ENCODE measurements around the gene SIGLEC6.

- no peak for TF ChIP-seq CTCF (IDR thresholded peaks at IDR 0.05)
- no peak for TF ChIP-seq ZFX (IDR thresholded peaks at IDR 0.05; ENCODE audit: borderline replicate concordance)
These were observed 27.8 kb upstream of the SIGLEC6 start for GRCh38 chr19:51559240-51559639.
